ENCODE data around the gene CAPS.

DNA sequence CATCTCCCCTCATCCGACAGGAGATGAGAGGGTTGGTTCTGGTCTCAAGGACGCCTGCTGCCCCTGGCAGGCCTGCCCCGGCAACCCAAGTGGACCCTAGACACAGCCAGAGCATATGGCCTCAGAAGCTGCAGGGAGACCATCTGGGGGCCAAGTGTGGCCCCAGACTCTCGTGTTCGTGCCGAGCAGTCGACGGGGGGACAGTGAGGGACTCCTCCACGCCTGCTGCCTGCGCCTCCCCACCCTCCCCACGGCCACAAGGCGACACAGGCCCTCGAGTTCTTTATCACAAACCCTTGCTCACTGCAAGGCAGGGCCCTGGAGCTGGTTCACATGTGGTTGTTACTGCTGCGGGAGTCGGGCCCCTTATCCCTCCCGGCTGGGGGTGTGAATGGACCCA is 9.3 kb downstream of the CAPS start:
- TF ChIP-seq, protein P1, sequence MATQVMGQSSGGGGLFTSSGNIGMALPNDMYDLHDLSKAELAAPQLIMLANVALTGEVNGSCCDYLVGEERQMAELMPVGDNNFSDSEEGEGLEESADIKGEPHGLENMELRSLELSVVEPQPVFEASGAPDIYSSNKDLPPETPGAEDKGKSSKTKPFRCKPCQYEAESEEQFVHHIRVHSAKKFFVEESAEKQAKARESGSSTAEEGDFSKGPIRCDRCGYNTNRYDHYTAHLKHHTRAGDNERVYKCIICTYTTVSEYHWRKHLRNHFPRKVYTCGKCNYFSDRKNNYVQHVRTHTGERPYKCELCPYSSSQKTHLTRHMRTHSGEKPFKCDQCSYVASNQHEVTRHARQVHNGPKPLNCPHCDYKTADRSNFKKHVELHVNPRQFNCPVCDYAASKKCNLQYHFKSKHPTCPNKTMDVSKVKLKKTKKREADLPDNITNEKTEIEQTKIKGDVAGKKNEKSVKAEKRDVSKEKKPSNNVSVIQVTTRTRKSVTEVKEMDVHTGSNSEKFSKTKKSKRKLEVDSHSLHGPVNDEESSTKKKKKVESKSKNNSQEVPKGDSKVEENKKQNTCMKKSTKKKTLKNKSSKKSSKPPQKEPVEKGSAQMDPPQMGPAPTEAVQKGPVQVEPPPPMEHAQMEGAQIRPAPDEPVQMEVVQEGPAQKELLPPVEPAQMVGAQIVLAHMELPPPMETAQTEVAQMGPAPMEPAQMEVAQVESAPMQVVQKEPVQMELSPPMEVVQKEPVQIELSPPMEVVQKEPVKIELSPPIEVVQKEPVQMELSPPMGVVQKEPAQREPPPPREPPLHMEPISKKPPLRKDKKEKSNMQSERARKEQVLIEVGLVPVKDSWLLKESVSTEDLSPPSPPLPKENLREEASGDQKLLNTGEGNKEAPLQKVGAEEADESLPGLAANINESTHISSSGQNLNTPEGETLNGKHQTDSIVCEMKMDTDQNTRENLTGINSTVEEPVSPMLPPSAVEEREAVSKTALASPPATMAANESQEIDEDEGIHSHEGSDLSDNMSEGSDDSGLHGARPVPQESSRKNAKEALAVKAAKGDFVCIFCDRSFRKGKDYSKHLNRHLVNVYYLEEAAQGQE (IDR thresholded peaks at IDR 0.05; ENCODE audit: insufficient read depth in 1 of 2, low read depth in 2 of 2, low read length in 2 of 2): no peak
- TF ChIP-seq POLR2AphosphoS5 (IDR thresholded peaks at IDR 0.05; ENCODE audit: low read depth, low read length) (no peak), SIN3A (IDR thresholded peaks at IDR 0.05; ENCODE audit: borderline replicate concordance, insufficient read depth, low read length) (no peak), TAF1 (IDR thresholded peaks at IDR 0.05; ENCODE audit: borderline replicate concordance, insufficient read depth, low read length) (no peak)

Data from PFSK-1 (cell line).